ENCODE data around the gene MACROH2A2.

Gene MACROH2A2

DNA sequence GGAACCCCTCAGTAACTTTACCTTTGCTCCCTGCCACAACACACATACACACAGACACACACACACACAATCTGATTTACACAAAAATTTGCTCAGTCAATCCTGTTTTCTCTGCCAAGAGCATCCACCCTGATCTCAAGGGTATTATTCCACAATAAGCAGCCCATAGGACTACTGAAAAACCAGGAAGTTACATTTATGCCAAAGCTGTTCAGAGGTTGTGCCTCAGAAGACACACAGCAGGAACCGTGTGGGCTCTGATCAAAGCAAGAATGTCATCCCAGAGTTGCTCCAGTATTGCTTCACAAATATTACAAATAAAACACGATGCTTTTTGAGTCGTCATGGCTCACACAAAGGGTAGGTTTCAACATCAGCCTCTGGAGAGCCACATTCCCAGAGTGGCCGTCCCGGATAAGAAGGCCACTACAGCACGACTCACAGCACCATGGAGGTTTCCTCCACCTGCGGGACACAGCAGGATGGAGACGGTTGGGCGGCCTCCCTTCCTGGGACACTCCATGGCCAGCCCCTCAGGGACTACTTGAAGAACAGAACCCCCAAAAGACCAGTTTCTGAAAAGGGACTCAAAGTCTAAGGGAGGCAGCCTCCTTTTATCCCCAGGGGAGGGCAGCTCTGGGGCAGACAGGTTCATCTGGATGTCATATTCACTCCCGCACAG lies 78.4 kb downstream of the MACROH2A2 start:
- no peak for DNase-seq (ENCODE audit: low read depth)

DNA sequence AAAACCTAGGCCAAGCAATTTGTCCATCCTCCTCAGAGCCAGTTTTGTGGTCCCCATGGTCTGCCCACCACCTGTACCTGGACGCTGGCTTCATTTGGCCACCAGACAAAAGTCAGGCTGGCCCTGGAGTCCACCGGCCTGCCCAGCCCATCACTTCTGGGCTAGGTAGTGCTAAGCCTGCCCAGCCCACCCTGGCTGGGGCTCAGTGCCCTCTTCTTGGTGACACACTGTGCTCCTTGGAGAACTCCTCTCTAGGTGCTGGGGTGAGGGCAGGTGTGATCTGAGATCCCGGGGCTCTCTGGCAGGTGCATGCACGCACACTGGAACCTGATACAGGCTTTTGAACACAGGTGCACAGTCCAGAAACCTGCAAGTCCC lies 78.9 kb downstream of the MACROH2A2 start:
- DNase-seq (ENCODE audit: low read depth), result no peak

- DNase-seq (ENCODE audit: low read depth), result no peak
These were observed 79.7 kb downstream of the MACROH2A2 start, which contains the start of gene AIFM2 for GRCh38 chr10:70132098-70133029. TSS of gene AIFM2 (minus strand) at chr10:70132825. CDS start at chr10:70124084, 8,741 bp downstream.

DNA sequence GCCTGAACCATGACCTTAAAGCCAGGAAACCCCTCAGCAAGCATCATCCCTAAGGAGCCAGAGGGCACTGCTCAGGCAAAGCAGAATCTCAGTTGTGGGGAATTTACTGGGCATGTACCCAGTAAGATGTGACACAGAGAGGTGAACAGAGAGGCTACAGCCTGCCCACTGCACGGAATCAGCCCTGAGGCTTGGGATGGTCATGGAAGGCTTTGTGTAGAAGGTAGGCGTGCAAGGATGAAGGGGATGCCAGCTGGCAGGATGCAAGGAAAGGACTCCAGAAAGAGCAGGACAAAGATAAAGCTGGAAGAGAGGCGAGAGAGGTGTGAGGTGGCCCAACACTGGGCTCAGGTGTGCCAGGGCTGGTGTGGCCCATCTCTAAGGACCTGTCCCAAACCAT lies 82.4 kb downstream of the MACROH2A2 start:
- DNase-seq (ENCODE audit: low read depth), result no peak

DNA sequence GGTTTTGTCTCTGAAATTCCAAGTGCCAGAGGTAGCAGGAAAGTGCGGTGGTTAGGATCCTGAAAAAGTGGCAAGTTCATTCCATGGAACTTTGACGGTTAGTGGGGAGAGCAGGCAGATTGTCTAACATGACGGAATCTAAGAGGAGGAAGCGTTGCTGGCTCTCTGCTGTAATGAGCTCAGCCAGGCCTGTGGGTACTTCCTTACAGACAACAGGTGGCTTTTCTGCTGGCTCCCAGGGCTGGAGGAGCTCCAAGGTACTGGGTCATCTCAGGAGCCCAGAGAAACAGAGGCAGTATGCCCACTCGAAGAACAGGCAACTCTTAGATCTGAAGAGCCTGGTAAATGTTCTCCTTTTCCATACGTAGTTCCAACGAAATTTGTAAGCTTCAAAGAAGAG lies 83.0 kb downstream of the MACROH2A2 start:
- DNase-seq (ENCODE audit: low read depth), result no peak

- no peak for DNase-seq (ENCODE audit: low read depth)
These were observed 84.5 kb downstream of the MACROH2A2 start for GRCh38 chr10:70137135-70137534.

- no peak for DNase-seq (ENCODE audit: low read depth)
These were observed 85.6 kb downstream of the MACROH2A2 start for GRCh38 chr10:70137927-70138883.

GRCh38 chr10:70139151-70139996 lies 86.7 kb downstream of the MACROH2A2 start:
- DNase-seq (ENCODE audit: low read depth), result no peak

DNA sequence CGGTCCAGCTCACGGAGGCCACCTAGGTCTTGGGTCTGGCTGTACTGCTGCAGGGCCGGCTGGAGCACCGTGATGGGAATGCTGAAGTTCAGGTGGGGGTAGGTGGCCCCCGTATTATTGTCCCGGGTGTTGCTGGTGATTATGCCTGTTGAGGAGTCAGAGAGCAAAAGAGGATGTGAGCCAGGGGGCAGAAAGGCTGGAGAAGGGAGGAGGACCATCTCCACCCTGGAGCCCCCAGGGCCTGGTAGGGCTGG lies 87.3 kb downstream of the MACROH2A2 start:
- no peak for DNase-seq (ENCODE audit: low read depth)

DNA sequence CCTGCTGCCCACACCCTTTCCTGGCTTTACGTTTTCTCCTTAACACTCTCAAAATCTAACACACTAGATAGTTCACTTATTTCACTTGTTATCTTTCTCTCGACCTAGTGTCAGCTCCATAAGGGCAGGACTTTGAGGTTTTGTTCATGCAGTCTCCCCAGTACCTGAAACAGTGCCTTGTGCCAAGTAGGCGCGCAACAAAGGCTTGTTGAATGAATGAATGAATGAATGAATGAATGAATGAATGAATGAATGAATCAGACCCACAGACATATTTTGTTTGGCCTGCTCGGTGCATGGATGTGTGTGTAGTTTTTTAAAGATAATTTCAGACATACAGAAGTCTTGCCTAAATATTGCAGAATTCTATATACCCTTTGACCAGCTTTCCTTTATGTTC lies 87.7 kb downstream of the MACROH2A2 start:
- DNase-seq (ENCODE audit: low read depth), result no peak

DNA sequence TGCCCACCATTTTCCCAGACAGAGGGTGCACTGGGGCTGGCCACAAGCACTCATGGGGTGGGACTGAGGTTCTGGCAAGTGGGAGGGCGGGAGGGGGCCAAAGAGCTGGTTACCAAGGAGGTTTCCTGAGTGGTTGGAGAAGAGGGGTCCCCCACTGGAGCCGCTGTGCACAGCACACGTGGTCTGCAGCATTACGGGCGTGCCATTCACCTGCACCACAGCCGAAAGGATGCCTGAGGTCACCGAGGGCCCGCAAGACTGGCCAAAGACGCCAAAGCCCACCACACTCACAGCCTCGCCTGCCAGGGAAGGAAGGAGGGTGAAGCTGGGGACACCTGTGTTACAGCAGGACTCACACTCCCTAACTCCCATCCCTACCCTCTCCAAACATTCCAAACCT lies 89.9 kb downstream of the MACROH2A2 start:
- no peak for DNase-seq (ENCODE audit: low read depth)

GRCh38 chr10:70144372-70145110 lies 91.9 kb downstream of the MACROH2A2 start:
- DNase-seq (ENCODE audit: low read depth), result no peak

DNA sequence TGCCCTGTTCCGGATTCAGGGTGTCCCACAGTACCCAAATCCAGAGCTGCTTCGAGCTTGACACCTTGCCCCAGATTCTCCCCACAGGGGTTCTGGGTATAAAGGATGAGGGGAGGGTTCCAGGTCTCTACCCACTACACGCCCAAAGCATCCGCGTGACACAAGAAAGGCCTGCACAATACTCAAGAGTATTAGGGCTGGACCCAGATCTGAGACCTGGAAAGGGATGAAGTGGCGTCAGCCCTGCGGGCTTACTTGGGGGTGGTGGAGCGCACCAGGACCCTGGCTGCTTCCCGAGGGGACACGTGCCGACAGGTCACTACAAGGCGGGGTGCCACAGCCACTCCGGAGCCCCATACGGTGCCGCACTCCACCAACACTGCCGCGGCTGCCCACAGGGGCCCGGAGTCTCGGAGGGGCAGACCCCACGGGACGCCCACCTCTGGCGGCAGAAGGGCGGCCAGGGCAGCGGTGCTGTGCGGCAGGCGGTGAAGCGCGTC lies 92.6 kb downstream of the MACROH2A2 start:
- DNase-seq (ENCODE audit: low read depth), result no peak

DNA sequence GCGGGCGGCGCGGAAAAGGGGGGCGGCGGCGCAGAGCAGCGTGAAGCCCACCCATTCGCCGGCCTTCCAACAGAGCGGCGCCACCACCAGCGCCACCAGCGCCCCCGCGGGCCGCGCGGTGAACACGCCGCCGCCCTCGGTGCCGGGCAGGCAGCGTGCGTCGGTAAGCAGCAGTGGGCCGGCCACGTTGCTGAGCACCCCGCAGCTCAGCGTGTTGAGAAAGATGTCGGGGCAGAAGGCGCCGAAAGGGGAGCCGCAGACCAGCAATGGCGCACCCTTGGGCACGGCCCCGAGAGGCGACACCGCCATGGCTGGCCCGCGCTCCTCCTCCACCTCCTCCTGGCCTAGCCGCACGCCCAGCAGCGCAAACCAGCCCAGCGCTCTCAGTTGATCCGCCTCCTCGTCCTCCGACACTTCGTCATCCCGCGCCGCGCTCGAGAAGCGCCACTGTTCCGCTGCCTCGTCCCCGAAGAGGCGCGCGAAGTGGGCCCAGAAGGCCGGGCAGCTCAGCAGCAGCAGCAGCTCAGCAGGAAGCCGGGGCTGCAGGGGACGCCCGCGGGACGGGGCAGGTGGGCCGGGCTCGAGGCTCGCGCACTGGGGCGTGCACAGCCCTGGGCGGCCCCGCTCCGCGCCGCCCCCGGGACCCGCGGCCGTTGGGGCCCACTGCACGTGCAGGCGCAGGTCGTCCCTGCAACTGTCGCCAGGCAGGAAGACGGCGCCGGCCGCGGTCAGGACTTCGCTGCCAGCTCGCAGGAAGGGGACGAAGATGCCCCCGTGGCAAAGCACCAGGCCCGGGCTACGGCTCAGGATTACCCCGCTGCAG lies 93.2 kb downstream of the MACROH2A2 start:
- DNase-seq (ENCODE audit: low read depth), result peak; percentile 69

DNA sequence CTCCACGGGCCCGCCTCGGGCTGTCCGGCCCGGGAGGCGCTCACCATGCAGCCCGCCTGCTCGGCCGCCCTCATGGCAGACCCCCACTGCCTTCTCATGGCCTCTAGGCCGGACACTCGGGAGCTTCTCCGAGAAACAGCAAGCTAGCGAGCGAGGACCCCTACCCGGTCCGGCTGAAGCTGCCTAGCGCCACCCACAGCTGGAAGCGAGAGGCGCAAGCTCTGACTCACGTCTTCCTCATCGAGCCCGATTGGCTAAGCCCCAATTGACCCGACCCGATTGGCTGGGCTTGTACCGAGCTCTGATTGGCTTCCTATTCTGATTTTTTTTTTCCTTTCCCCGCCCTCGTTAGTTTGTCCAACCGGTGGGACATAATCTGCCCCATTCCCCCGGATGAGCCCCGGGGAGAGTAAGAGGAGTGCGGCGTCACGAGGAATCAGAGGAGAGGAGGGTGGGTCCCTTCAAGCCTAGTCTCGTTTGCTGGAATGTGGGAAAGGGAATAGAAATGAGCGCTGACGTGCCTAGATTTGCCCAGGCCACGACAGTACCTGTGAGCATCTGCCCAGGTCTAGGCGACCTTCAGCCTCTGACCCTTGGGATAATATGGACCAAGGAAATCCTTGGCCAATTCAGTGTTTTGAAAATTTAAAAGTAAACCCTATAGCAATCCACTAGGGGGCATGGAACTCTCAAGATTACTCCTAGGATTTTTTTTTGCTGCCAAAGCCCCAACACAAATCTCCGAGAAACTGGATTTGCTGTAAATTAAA lies 94.0 kb downstream of the MACROH2A2 start, which contains the start of gene TYSND1:
Gene TYSND1 (minus strand): TSS at position 212 of the 770 bp plus-strand sequence. CDS start 114 bp downstream, at position 98.
- DNase-seq (ENCODE audit: low read depth), result peak; percentile 84

- no peak for DNase-seq (ENCODE audit: low read depth)
These were observed 94.6 kb downstream of the MACROH2A2 start for GRCh38 chr10:70147259-70147625.

DNA sequence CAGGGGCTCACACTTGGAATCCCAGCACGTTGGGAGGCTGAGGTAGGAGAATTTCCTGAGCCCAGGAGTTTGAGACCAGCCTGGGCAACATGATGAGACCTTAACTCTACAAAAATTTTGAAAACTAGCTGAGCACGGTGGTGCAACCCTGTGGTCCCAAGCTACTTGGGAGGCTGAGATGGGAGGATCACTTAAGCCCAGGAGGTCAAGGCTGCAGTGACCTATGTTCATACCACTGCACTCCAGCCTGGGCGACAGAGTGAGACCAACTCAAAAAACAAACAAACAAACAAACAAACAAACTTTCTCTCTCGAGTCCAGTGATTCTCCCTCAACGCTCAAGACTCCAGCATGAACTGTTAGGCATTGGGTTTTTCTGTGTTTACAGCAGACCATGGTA lies 95.9 kb downstream of the MACROH2A2 start:
- DNase-seq (ENCODE audit: low read depth), result no peak

GRCh38 chr10:70155255-70155838 lies 102.7 kb downstream of the MACROH2A2 start:
- no peak for DNase-seq (ENCODE audit: low read depth)
